ENCODE results near the gene MINDY2.

MINDY2 gene

DNA sequence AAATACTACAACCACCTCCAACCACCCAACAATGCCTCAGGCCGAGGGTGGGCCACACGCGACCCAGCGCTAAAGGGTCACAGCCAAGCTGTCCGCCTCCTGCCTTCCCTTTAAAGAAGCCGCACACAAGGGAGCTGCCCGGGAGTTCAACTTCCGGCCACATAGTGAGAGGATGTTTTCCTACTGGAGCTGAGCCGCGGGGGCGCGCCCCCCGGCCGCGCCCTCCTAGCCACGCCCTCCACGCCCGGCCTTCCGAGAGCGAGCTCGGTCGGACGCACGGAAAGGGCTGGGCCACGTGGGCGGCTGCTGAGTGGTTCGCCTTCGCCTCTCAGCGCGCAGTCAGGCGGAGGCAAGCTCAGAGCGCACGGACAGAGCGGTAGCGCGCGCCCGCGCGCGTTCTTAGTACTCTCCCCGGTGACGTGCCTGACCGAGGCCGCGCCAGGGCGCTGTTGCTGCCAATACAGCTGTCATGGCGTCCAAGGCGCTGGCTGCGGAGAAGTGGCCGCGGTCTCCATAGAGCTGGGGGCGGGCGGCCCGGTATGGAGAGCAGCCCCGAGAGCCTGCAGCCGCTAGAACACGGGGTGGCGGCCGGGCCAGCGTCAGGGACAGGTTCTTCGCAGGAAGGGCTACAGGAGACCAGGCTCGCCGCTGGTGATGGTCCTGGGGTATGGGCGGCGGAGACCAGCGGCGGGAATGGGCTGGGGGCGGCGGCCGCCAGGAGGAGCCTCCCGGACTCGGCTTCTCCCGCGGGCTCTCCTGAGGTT, at the start of gene MINDY2:
Gene MINDY2, plus strand, starts transcription at position 446 of the 764 bp plus-strand sequence. Its CDS starts 94 bp downstream, at position 540.
- DNase-seq, result peak; percentile 98
- in situ Hi-C loops (cut with HindIII; ENCODE audit: low pct_ligation_motif_present, low sequenced_read_pairs), result no loop called here
- Histone ChIP-seq H3K4me3 (ENCODE audit: low read depth, low read length) (peak within 1 kb of the TSS; percentile 89), H3K27me3 (replicated peaks) (no peaks in the 10 kb centered on the region), H3K36me3 (replicated peaks) (no peaks in the 10 kb centered on the region), H3K27ac (peak within 1 kb of the TSS; percentile 88)
- TF ChIP-seq, protein P1, sequence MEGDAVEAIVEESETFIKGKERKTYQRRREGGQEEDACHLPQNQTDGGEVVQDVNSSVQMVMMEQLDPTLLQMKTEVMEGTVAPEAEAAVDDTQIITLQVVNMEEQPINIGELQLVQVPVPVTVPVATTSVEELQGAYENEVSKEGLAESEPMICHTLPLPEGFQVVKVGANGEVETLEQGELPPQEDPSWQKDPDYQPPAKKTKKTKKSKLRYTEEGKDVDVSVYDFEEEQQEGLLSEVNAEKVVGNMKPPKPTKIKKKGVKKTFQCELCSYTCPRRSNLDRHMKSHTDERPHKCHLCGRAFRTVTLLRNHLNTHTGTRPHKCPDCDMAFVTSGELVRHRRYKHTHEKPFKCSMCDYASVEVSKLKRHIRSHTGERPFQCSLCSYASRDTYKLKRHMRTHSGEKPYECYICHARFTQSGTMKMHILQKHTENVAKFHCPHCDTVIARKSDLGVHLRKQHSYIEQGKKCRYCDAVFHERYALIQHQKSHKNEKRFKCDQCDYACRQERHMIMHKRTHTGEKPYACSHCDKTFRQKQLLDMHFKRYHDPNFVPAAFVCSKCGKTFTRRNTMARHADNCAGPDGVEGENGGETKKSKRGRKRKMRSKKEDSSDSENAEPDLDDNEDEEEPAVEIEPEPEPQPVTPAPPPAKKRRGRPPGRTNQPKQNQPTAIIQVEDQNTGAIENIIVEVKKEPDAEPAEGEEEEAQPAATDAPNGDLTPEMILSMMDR (IDR thresholded peaks at IDR 0.05; ENCODE audit: low read depth, low read length, missing control alignments), result peak; percentile 50

GRCh38 chr15:58724466-58724865, 46.6 kb upstream of the MINDY2 start:
- TF ChIP-seq, protein P1 (IDR thresholded peaks at IDR 0.05; ENCODE audit: low read depth, low read length, missing control alignments), result no peak
- H3K36me3 ChIP-seq (replicated peaks), result no peaks in the 10 kb centered on the region
- H3K27me3 ChIP-seq (replicated peaks), result no peaks in the 10 kb centered on the region
- DNase-seq, result peak; percentile 37
- peak overlapping the region; percentile 7 for H3K27ac ChIP-seq
- in situ Hi-C loops (cut with HindIII; ENCODE audit: low pct_ligation_motif_present, low sequenced_read_pairs), result no loop called here
- H3K4me3 ChIP-seq (ENCODE audit: low read depth, low read length), result no peak overlapping the region

GRCh38 chr15:58726867-58727266, 44.2 kb upstream of the MINDY2 start:
- in situ Hi-C loops (cut with HindIII; ENCODE audit: low pct_ligation_motif_present, low sequenced_read_pairs), result no loop called here
- Histone ChIP-seq H3K27ac (no peak overlapping the region), H3K27me3 (replicated peaks) (no peaks in the 10 kb centered on the region), H3K4me3 (ENCODE audit: low read depth, low read length) (no peak overlapping the region), H3K36me3 (replicated peaks) (no peaks in the 10 kb centered on the region)
- TF ChIP-seq, protein P1 (IDR thresholded peaks at IDR 0.05; ENCODE audit: low read depth, low read length, missing control alignments), result no peak
- no peak for DNase-seq

DNA sequence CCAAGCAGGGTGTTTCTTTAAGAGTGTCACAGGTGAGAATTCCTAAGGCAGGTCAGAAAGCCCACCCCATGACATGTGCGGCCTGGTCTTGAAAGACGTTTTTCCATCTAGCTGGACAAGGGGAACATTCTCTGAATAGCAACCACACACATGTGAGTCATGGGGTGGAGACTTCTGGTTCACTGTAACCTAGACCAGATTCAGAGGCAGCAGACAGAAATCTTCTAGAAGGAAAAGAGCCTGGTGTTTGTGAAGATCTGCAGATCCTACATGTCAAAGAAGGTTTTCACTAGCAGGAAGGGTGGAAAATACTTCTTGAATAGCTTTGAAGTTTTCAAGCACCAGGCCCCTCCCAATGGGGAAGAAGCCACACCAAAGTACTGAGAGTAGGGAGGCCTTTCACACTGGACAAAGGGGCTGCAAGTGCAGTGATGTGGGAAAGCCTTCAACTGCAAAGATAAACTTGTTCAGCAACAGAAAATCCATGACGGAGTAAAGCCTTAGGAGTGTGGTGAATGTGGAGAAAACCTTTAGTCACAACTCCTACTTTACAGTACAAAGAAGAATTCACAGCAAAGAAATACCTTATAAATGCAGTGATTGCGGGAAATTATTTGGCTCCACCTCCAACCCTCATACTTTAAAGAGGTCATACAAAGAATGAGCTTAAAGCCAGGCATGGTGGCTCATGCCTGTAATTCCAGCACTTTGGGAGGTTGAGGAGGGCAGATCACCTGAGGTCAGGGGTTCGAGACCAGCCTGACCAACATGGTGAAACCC, 39.2 kb upstream of the MINDY2 start:
- TF ChIP-seq, protein P1 (IDR thresholded peaks at IDR 0.05; ENCODE audit: low read depth, low read length, missing control alignments), result no peak
- H3K27me3 ChIP-seq (replicated peaks), result no peaks in the 10 kb centered on the region
- DNase-seq, result peak; percentile 80
- H3K27ac ChIP-seq, result peak overlapping the region; percentile 66
- H3K4me3 ChIP-seq (ENCODE audit: low read depth, low read length), result no peak overlapping the region
- no peaks in the 10 kb centered on the region for H3K36me3 ChIP-seq (replicated peaks)
- in situ Hi-C loops (cut with HindIII; ENCODE audit: low pct_ligation_motif_present, low sequenced_read_pairs), result no loop called here

DNA sequence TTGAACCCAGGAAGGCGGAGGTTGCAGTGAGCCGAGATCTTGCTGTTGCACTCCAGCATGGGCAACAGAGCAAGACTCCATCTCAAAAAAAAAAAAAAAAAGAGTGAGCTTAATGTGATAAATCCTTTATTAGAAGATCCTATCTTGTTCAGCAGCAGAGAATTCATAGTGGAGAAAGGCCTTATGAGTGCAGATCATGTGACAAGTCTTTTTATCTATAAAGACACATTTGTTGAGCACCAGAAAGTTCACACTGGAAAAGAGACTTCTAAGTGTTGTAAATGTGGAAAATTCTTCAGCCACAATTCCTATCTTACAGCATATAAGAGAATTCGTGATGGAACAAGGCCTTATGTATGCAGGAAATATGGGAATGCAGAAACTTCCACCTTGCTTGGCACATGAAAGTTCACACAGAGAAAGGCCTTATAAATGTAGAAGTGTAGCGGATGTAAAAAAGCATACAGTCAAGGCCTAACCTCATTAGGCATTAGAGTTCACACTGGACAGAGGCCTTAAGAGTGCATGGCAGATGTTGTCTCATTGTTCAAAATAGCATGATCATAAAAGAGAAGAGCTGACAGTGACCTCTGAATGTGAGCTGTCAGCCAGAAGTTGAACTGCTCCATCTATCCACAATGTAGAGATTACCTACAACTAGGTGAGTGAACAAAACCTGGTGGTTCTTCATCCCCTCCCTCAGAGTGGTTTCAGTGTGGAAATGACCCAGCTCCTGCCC, 38.3 kb upstream of the MINDY2 start:
- in situ Hi-C loops (cut with HindIII; ENCODE audit: low pct_ligation_motif_present, low sequenced_read_pairs), result no loop called here
- no peak overlapping the region for H3K4me3 ChIP-seq (ENCODE audit: low read depth, low read length)
- no peak for DNase-seq
- TF ChIP-seq, protein P1 (IDR thresholded peaks at IDR 0.05; ENCODE audit: low read depth, low read length, missing control alignments), result no peak
- H3K36me3 ChIP-seq (replicated peaks), result no peaks in the 10 kb centered on the region
- peak overlapping the region; percentile 66 for H3K27ac ChIP-seq
- H3K27me3 ChIP-seq (replicated peaks), result no peaks in the 10 kb centered on the region

Measured in brain microvascular endothelial cell (primary cell).